ENCODE data around the gene IRF2BP2. TPM values are rescaled to one million over a fixed set of nuclear protein-coding genes. Genes with fewer than 3 reads are reported as not detected.

IRF2BP2 gene
- total and polyA plus RNA-seq, 10 of the 15 experiments (the other 5 are each of a cell fraction or from before 2014, with no cell fraction given): 7.5 to 114 (median 52.3) TPM

DNA sequence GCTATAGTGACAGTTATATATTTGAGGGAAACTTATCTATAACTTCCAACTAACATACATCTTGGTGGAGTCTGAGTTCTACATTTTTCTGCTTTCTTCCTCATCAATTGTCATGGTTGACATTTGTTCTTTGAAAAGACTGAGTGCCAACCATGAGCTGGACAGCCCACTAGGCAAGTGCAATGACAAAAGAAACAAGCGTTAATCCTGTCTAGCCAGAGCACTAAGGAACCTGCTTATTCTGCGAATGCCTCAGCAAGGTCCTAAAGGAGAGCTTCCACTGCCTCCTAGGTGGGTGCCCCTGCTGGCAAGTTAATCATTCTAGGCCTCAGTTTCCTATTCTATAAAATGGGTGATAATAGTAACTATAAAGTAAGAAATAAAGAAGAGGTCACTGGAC is 44.8 kb downstream of the IRF2BP2 start:
- Histone ChIP-seq H3K9ac (ENCODE audit: control insufficient read depth, insufficient read depth, low read length) (no peak overlapping the region), H4K20me1 (ENCODE audit: control insufficient read depth, insufficient read depth) (no peaks in the 10 kb centered on the region), H3K79me2 (ENCODE audit: control insufficient read depth, insufficient read depth, low read length) (no peaks in the 10 kb centered on the region), H3K9me3 (replicated peaks; ENCODE audit: control insufficient read depth, insufficient read depth, low read length) (no peaks in the 10 kb centered on the region; the same call in 2 of the 3 replicates), H2AFZ (ENCODE audit: control insufficient read depth, low read depth, low read length) (no peak overlapping the region), H3K4me2 (ENCODE audit: control insufficient read depth, insufficient read depth) (no peak overlapping the region), H3K27ac (ENCODE audit: control insufficient read depth, insufficient read depth) (no peak overlapping the region), H3K36me3 (ENCODE audit: control insufficient read depth in 2 of 2, insufficient read depth in 2 of 2, low read length in 1 of 2) (no peaks in the 10 kb centered on the region), H3K27me3 (replicated peaks in 1 of 2; ENCODE audit: control insufficient read depth in 2 of 2, insufficient read depth in 2 of 2, low read length in 1 of 2) (no peaks in the 10 kb centered on the region), H3K4me3 (no peak overlapping the region), H3K4me1 (ENCODE audit: control insufficient read depth, insufficient read depth, low read length) (no peaks in the 10 kb centered on the region)
- BruUV-seq (replicated peaks): no TSS peak
- SMC1A ChIA-PET (ENCODE audit: uncharacterized antibody, unreplicated experiment): no interaction called here
- no peak for TF ChIP-seq ZNF622 (IDR thresholded peaks at IDR 0.05)
- TF ChIP-seq, protein P1, sequence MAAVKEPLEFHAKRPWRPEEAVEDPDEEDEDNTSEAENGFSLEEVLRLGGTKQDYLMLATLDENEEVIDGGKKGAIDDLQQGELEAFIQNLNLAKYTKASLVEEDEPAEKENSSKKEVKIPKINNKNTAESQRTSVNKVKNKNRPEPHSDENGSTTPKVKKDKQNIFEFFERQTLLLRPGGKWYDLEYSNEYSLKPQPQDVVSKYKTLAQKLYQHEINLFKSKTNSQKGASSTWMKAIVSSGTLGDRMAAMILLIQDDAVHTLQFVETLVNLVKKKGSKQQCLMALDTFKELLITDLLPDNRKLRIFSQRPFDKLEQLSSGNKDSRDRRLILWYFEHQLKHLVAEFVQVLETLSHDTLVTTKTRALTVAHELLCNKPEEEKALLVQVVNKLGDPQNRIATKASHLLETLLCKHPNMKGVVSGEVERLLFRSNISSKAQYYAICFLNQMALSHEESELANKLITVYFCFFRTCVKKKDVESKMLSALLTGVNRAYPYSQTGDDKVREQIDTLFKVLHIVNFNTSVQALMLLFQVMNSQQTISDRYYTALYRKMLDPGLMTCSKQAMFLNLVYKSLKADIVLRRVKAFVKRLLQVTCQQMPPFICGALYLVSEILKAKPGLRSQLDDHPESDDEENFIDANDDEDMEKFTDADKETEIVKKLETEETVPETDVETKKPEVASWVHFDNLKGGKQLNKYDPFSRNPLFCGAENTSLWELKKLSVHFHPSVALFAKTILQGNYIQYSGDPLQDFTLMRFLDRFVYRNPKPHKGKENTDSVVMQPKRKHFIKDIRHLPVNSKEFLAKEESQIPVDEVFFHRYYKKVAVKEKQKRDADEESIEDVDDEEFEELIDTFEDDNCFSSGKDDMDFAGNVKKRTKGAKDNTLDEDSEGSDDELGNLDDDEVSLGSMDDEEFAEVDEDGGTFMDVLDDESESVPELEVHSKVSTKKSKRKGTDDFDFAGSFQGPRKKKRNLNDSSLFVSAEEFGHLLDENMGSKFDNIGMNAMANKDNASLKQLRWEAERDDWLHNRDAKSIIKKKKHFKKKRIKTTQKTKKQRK (IDR thresholded peaks at IDR 0.05; ENCODE audit: low read depth, low read length): no peak
- TF ChIP-seq IKZF2 (IDR thresholded peaks at IDR 0.05): no peak
- TF ChIP-seq BRCA1 (IDR thresholded peaks at IDR 0.05; ENCODE audit: low read depth, low read length): no peak
- no peak for TF ChIP-seq CHD2 (IDR thresholded peaks at IDR 0.05; ENCODE audit: borderline replicate concordance, low read depth, low read length)
- TF ChIP-seq, protein P2, sequence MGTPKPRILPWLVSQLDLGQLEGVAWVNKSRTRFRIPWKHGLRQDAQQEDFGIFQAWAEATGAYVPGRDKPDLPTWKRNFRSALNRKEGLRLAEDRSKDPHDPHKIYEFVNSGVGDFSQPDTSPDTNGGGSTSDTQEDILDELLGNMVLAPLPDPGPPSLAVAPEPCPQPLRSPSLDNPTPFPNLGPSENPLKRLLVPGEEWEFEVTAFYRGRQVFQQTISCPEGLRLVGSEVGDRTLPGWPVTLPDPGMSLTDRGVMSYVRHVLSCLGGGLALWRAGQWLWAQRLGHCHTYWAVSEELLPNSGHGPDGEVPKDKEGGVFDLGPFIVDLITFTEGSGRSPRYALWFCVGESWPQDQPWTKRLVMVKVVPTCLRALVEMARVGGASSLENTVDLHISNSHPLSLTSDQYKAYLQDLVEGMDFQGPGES (IDR thresholded peaks at IDR 0.05): no peak
- TF ChIP-seq CHD1 (IDR thresholded peaks at IDR 0.05; ENCODE audit: low read depth, low read length): no peak
- TF ChIP-seq SP1 (IDR thresholded peaks at IDR 0.05; ENCODE audit: low read depth, low read length): no peak
- no peak for TF ChIP-seq RFX5 (IDR thresholded peaks at IDR 0.05; ENCODE audit: low read depth, low read length)
- TF ChIP-seq CBX3 (IDR thresholded peaks at IDR 0.05; ENCODE audit: borderline replicate concordance, low read depth): no peak
- TF ChIP-seq MEF2A (IDR thresholded peaks at IDR 0.05; ENCODE audit: insufficient read depth, low read depth, low read length): no peak
- TF ChIP-seq RB1 (IDR thresholded peaks at IDR 0.05; ENCODE audit: borderline replicate concordance): no peak
- TF ChIP-seq RBBP5 (conservative IDR thresholded peaks at IDR 0.05): no peak
- no peak for TF ChIP-seq EZH2 (IDR thresholded peaks at IDR 0.05; ENCODE audit: borderline replicate concordance, control insufficient read depth, low read depth, low read length)
- TF ChIP-seq POU2F2 (IDR thresholded peaks at IDR 0.05; ENCODE audit: borderline replicate concordance, low read depth, low read length): no peak
- TF ChIP-seq IKZF1 (conservative IDR thresholded peaks at IDR 0.05): no peak
- no peak for TF ChIP-seq GABPA (IDR thresholded peaks at IDR 0.05; ENCODE audit: low read depth)
- TF ChIP-seq SIN3A (IDR thresholded peaks at IDR 0.05; ENCODE audit: low read depth, low read length): no peak
- in situ Hi-C loops (cut with MboI) (no loop called here), intact Hi-C loops (cut with micrococcal nuclease; ENCODE audit: unreplicated experiment) (no loop called here)
- POLR2A ChIA-PET: no interaction called here
- ATAC-seq (no peak), DNase-seq (ENCODE audit: low read depth, low spot score) (no peak), FAIRE-seq (no peak)
- WGBS (ENCODE audit: insufficient coverage, insufficient replicate concordance, low lambda C conversion rate, missing lambda C conversion rate): 88% methylated on average over 2 of the region's 2 CpGs
- CTCF ChIA-PET: no interaction called here
- RAD21 ChIA-PET (ENCODE audit: unreplicated experiment): no interaction called here
